Renal cortical epithelial cell (primary cell): Measurements from ENCODE around the gene GOLGA6C. TPM values are rescaled to one million over a fixed set of nuclear protein-coding genes. Genes with fewer than 3 reads are reported as not detected.
"Not testable (repeated sequence)": the region's sequence is repeated elsewhere in the genome, so short reads cannot be mapped to it uniquely, and the experiment has no call there.

ENCODE experiments used
- DNase-seq: peaks from one replicate; pipeline ENCODE4 v3.0.0-alpha.2; 2011; ENCODE audit warnings: low read depth
- total RNA-seq: library from RNA; depleted of rRNA; stranded (reverse); fragments of >200 nt; gene quantifications from 2 replicates; pipeline ENCODE4 v1.2.3, GENCODE V29; 2014

GOLGA6C gene
- total RNA-seq, 1 donor from 2014 or later: not detected

- DNase-seq: no peak
Observed at GRCh38 chr15:75314552-75315290, 56.6 kb downstream of the GOLGA6C start.

GRCh38 chr15:75319231-75319897 lies 61.2 kb downstream of the GOLGA6C start:
- not testable (repeated sequence) for DNase-seq

Other genes with a start within 250 kb of the GOLGA6C start
- gene PPCDC, start 234.7 kb upstream of the GOLGA6C start, total RNA-seq: 8.7 TPM in 2 replicates
- 1.4 and 8.3 TPM in 2 replicates for gene C15orf39, start 56.5 kb upstream of the GOLGA6C start, total RNA-seq
- gene GOLGA6D, start 24.5 kb downstream of the GOLGA6C start, total RNA-seq: not detected in 2 replicates
- 42.1 and 58.3 TPM in 2 replicates for gene COMMD4, start 77.7 kb downstream of the GOLGA6C start, total RNA-seq
- gene NEIL1, start 88.7 kb downstream of the GOLGA6C start, total RNA-seq: 12.7 and 18.2 TPM in 2 replicates
- 38.0 and 66.6 TPM in 2 replicates for gene MAN2C1, start 110.3 kb downstream of the GOLGA6C start, total RNA-seq
- 18.8 and 66.0 TPM in 2 replicates for gene SIN3A, start 193.4 kb downstream of the GOLGA6C start, total RNA-seq